Mononuclear cell (primary cell): ENCODE results near the gene ADCK1. TPM values are rescaled to one million over a fixed set of nuclear protein-coding genes. Genes with fewer than 3 reads are reported as not detected.

Experiments used
- H3K27me3 ChIP-seq: 2 replicates; pipeline ENCODE4 v1.6.0; 2011; ENCODE audit warnings: low read length, control low read depth; ENCODE audit not compliant: insufficient read depth
- H3K4me1 ChIP-seq: 2 replicates; pipeline ENCODE4 v1.5.1; 2011; ENCODE audit warnings: mild to moderate bottlenecking, low read length, control low read depth; ENCODE audit not compliant: insufficient read depth
- H3K4me3 ChIP-seq: 2 replicates; pipeline ENCODE4 v1.5.1; 2011; ENCODE audit warnings: mild to moderate bottlenecking, low read length, moderate library complexity
- H3K9me3 ChIP-seq: 2 replicates; pipeline ENCODE4 v1.5.1; 2011; ENCODE audit warnings: low read depth, mild to moderate bottlenecking, control low read depth, low read length
- total RNA-seq: library from RNA; depleted of rRNA; stranded (reverse); fragments of >200 nt; gene quantifications from one replicate; pipeline ENCODE4 v1.2.3, GENCODE V29; 2012

The ADCK1 gene
- total RNA-seq, 1 donor = 1.4 TPM

- Histone ChIP-seq H3K9me3 (no peaks in the 10 kb centered on the region), H3K27me3 (no peaks in the 10 kb centered on the region), H3K4me1 (no peaks in the 10 kb centered on the region), H3K4me3 (no peak overlapping the region)
Measured at GRCh38 chr14:77838831-77839511, 39.1 kb downstream of the ADCK1 start.

- H3K4me3 ChIP-seq = no peak overlapping the region
- no peaks in the 10 kb centered on the region for H3K27me3 ChIP-seq
- H3K4me1 ChIP-seq = no peaks in the 10 kb centered on the region
- H3K9me3 ChIP-seq = no peaks in the 10 kb centered on the region
Measured at GRCh38 chr14:77843195-77843594, 43.3 kb downstream of the ADCK1 start.

- H3K4me3 ChIP-seq = no peak overlapping the region
- H3K4me1 ChIP-seq = no peaks in the 10 kb centered on the region
- H3K9me3 ChIP-seq = no peaks in the 10 kb centered on the region
- H3K27me3 ChIP-seq = no peaks in the 10 kb centered on the region
Measured at GRCh38 chr14:77843651-77844050, 43.7 kb downstream of the ADCK1 start.

- H3K4me1 ChIP-seq = no peaks in the 10 kb centered on the region
- no peak overlapping the region for H3K4me3 ChIP-seq
- H3K27me3 ChIP-seq = no peaks in the 10 kb centered on the region
- H3K9me3 ChIP-seq = no peaks in the 10 kb centered on the region
Measured at GRCh38 chr14:77844802-77845201, 44.9 kb downstream of the ADCK1 start.

- no peaks in the 10 kb centered on the region for H3K9me3 ChIP-seq
- no peaks in the 10 kb centered on the region for H3K4me1 ChIP-seq
- H3K27me3 ChIP-seq = no peaks in the 10 kb centered on the region
- H3K4me3 ChIP-seq = no peak overlapping the region
Measured at GRCh38 chr14:77848031-77848430, 48.1 kb downstream of the ADCK1 start.

GRCh38 chr14:77849711-77850110 lies 49.8 kb downstream of the ADCK1 start:
- H3K4me3 ChIP-seq = no peak overlapping the region
- H3K27me3 ChIP-seq = no peaks in the 10 kb centered on the region
- H3K9me3 ChIP-seq = no peaks in the 10 kb centered on the region
- H3K4me1 ChIP-seq = no peaks in the 10 kb centered on the region

GRCh38 chr14:77853919-77854318 lies 54.0 kb downstream of the ADCK1 start:
- no peaks in the 10 kb centered on the region for H3K4me1 ChIP-seq
- H3K27me3 ChIP-seq = no peaks in the 10 kb centered on the region
- H3K4me3 ChIP-seq = no peak overlapping the region
- H3K9me3 ChIP-seq = no peaks in the 10 kb centered on the region

GRCh38 chr14:77856941-77857340 lies 57.0 kb downstream of the ADCK1 start:
- Histone ChIP-seq H3K27me3 (no peaks in the 10 kb centered on the region), H3K4me3 (no peak overlapping the region), H3K9me3 (no peaks in the 10 kb centered on the region), H3K4me1 (no peaks in the 10 kb centered on the region)

GRCh38 chr14:77859934-77860570 lies 60.1 kb downstream of the ADCK1 start:
- H3K9me3 ChIP-seq = no peaks in the 10 kb centered on the region
- H3K27me3 ChIP-seq = no peaks in the 10 kb centered on the region

GRCh38 chr14:77861201-77861600 lies 61.3 kb downstream of the ADCK1 start:
- H3K4me3 ChIP-seq = no peak overlapping the region

More at GRCh38 chr14:77859934-77860570, 60.1 kb downstream of the ADCK1 start:
- Histone ChIP-seq H3K4me3 (no peak overlapping the region), H3K4me1 (no peaks in the 10 kb centered on the region)

GRCh38 chr14:77862154-77862786 lies 62.4 kb downstream of the ADCK1 start:
- no peak overlapping the region for H3K4me3 ChIP-seq
- H3K9me3 ChIP-seq = no peaks in the 10 kb centered on the region
- H3K27me3 ChIP-seq = no peaks in the 10 kb centered on the region
- H3K4me1 ChIP-seq = no peaks in the 10 kb centered on the region

More at GRCh38 chr14:77861201-77861600, 61.3 kb downstream of the ADCK1 start:
- Histone ChIP-seq H3K27me3 (no peaks in the 10 kb centered on the region), H3K9me3 (no peaks in the 10 kb centered on the region), H3K4me1 (no peaks in the 10 kb centered on the region)

GRCh38 chr14:77864085-77864484 lies 64.2 kb downstream of the ADCK1 start:
- Histone ChIP-seq H3K4me1 (no peaks in the 10 kb centered on the region), H3K4me3 (no peak overlapping the region), H3K27me3 (no peaks in the 10 kb centered on the region), H3K9me3 (no peaks in the 10 kb centered on the region)

- Histone ChIP-seq H3K4me3 (no peak overlapping the region), H3K9me3 (no peaks in the 10 kb centered on the region), H3K4me1 (no peaks in the 10 kb centered on the region), H3K27me3 (no peaks in the 10 kb centered on the region)
Measured at GRCh38 chr14:77864580-77864979, 64.7 kb downstream of the ADCK1 start.

GRCh38 chr14:77865455-77865854 lies 65.5 kb downstream of the ADCK1 start:
- H3K4me1 ChIP-seq = no peaks in the 10 kb centered on the region
- H3K9me3 ChIP-seq = no peaks in the 10 kb centered on the region
- H3K27me3 ChIP-seq = no peaks in the 10 kb centered on the region
- no peak overlapping the region for H3K4me3 ChIP-seq

- H3K27me3 ChIP-seq = no peaks in the 10 kb centered on the region
- H3K4me3 ChIP-seq = no peak overlapping the region
- H3K4me1 ChIP-seq = no peaks in the 10 kb centered on the region
- no peaks in the 10 kb centered on the region for H3K9me3 ChIP-seq
Measured at GRCh38 chr14:77866932-77867331, 67.0 kb downstream of the ADCK1 start.
